T-cell (primary cell): ENCODE measurements around the gene TCHP. TPM values are rescaled to one million over a fixed set of nuclear protein-coding genes. Genes with fewer than 3 reads are reported as not detected.
A peak's percentile ranks its signal among the peaks of the same experiment; 100 is the strongest.

Experiments
- ATAC-seq, 4 experiments: fragments of 200-7000 bp in 3 of 4; fragments of 150-1000 bp in 1 of 4; cut with Tn5 transposase; replicated peaks in 1 of 4; 1 replicate in 3 of 4; 2 replicates in 1 of 4; pipeline ENCODE4 v1.10.0; 2021; ENCODE audit warnings: moderate library complexity in 3 of 4, mild to moderate bottlenecking in 2 of 4, moderate number of reproducible peaks in 1 of 4
- CTCF ChIA-PET, 2 donors: fragments of 300-600 bp; sonication (Branson Sonifier 250); formaldehyde crosslinking; loops; one replicate each; lab custom pipeline; 2022; ENCODE audit warnings: antibody characterized with exemption in 2 of 2; lab: Charles Lee
- POLR2A ChIA-PET, 2 donors: fragments of 300-600 bp; sonication (Branson Sonifier 250); formaldehyde crosslinking; loops; one replicate each; lab custom pipeline; 2022; ENCODE audit warnings: antibody characterized with exemption in 2 of 2; lab: Charles Lee
- DNase-seq, 35 experiments: peaks; one replicate each; pipeline versions ENCODE4 v3.0.0 to v3.0.0-alpha.2; 2013 to 2023
- H3K27ac ChIP-seq: one replicate; pipeline ENCODE4 v1.5.1; 2013; ENCODE audit warnings: low read length
- H3K27me3 ChIP-seq, 2 experiments: replicated peaks in 1 of 2; 1 replicate in 1 of 2; 2 replicates in 1 of 2; pipeline versions ENCODE4 v1.6.1 to v1.7.0; 2013; ENCODE audit warnings: low read length in 1 of 2, mixed read lengths in 1 of 2; ENCODE audit not compliant: control insufficient read depth in 2 of 2, insufficient read depth in 2 of 2; ENCODE audit errors: extremely low read depth in 1 of 2
- H3K36me3 ChIP-seq, 2 donors: 1 replicate in 1 of 2; 2 replicates in 1 of 2; pipeline versions ENCODE4 v1.6.1 to v1.7.0; 2013; ENCODE audit warnings: low read length in 1 of 2; ENCODE audit not compliant: control insufficient read depth in 2 of 2, insufficient read depth in 1 of 2; ENCODE audit errors: extremely low read depth in 1 of 2
- H3K4me1 ChIP-seq, 2 experiments: 1 replicate in 1 of 2; 2 replicates in 1 of 2; pipeline versions ENCODE4 v1.6.1 to v1.7.0; 2013; ENCODE audit warnings: low read length in 2 of 2, mixed read lengths in 1 of 2; ENCODE audit not compliant: insufficient read depth in 2 of 2, control insufficient read depth in 1 of 2; ENCODE audit errors: extremely low read depth in 1 of 2
- H3K4me3 ChIP-seq, 2 donors: 1 replicate in 1 of 2; 2 replicates in 1 of 2; pipeline versions ENCODE4 v1.5.1 to v1.7.0; 2013; ENCODE audit warnings: mild to moderate bottlenecking in 2 of 2, low read length in 1 of 2, moderate library complexity in 1 of 2; ENCODE audit not compliant: control insufficient read depth in 1 of 2; ENCODE audit errors: extremely low read depth in 1 of 2
- H3K9me3 ChIP-seq: 2 replicates; pipeline ENCODE4 v1.7.0; 2013
- H3K27ac Mint-ChIP-seq, 2 donors: one replicate each; pipeline ENCODE4 v1.8.0; 2020 to 2021; ENCODE audit warnings: mild to moderate bottlenecking in 2 of 2, mixed read lengths in 2 of 2
- H3K27me3 Mint-ChIP-seq, 2 donors: one replicate each; pipeline ENCODE4 v1.8.0; 2021 to 2022; ENCODE audit warnings: mixed read lengths in 2 of 2
- H3K36me3 Mint-ChIP-seq: one replicate; pipeline ENCODE4 v1.8.0; 2021; ENCODE audit warnings: mixed read lengths
- H3K4me1 Mint-ChIP-seq, 3 donors: one replicate each; pipeline ENCODE4 v1.8.0; 2020 to 2022; ENCODE audit warnings: mixed read lengths in 3 of 3, mild to moderate bottlenecking in 1 of 3
- H3K4me3 Mint-ChIP-seq, 3 donors: one replicate each; pipeline ENCODE4 v1.8.0; 2020 to 2022; ENCODE audit warnings: mild to moderate bottlenecking in 3 of 3, mixed read lengths in 3 of 3, moderate library complexity in 3 of 3
- H3K9me3 Mint-ChIP-seq, 3 donors: one replicate each; pipeline ENCODE4 v1.8.0; 2020 to 2022; ENCODE audit warnings: mixed read lengths in 3 of 3
- WGBS: methylation state at CpG from one replicate; pipeline ENCODE4 v1.1.5; 2013; ENCODE audit warnings: missing lambda C conversion rate; ENCODE audit not compliant: insufficient coverage; 5-methylcytosine and 5-hydroxymethylcytosine counted together
- total RNA-seq, 35 experiments: library from RNA in 6 of 35; stranded (reverse) in 6 of 35; fragments of 120-200 nt in 1 of 35; gene quantifications; one replicate each; pipeline versions ENCODE4 v1.2.1 to v1.2.4 and lab custom pipeline; 2013 to 2026

Gene TCHP
- total RNA-seq, 5 donors from 2014 or later (not counting 1 experiment from before 2014, with no cell fraction given): 25.9 to 41.5 (median 37.3) TPM

GRCh38 chr12:109944561-109945359 is 44.7 kb downstream of the TCHP start:
- DNase-seq (no peak), ATAC-seq (no peak)
- Mint-ChIP-seq H3K4me3 (no peak overlapping the region), H3K27ac (no peak overlapping the region), H3K9me3 (no peaks in the 10 kb centered on the region), H3K27me3 (no peaks in the 10 kb centered on the region), H3K4me1 (peaks cover 25 to 33% (median 30%) of the 10 kb centered on the region in 3 donors), H3K36me3 (peaks cover 40% of the 10 kb centered on the region)
- Histone ChIP-seq H3K9me3 (no peaks in the 10 kb centered on the region), H3K36me3 (peaks cover 12 to 52% of the 10 kb centered on the region in 2 donors), H3K27ac (no peak overlapping the region), H3K27me3 (no peaks in the 10 kb centered on the region), H3K4me1 (peaks cover 13 to 16% of the 10 kb centered on the region in 2 experiments), H3K4me3 (no peak overlapping the region)
- ChIA-PET CTCF (interaction anchor here in 1 of 2 donors (0.6 kb wide), 2 partner anchors 60 to 93 kb away, joined by 3 read pairs; no protein-coding TSS in a partner anchor), POLR2A (interaction anchor here in 1 of 2 donors (0.6 kb wide), 1 partner anchor 86 kb away, joined by 3 read pairs; no protein-coding TSS in a partner anchor)
- 88% methylated on average over 9 of the region's 17 CpGs for WGBS

DNA sequence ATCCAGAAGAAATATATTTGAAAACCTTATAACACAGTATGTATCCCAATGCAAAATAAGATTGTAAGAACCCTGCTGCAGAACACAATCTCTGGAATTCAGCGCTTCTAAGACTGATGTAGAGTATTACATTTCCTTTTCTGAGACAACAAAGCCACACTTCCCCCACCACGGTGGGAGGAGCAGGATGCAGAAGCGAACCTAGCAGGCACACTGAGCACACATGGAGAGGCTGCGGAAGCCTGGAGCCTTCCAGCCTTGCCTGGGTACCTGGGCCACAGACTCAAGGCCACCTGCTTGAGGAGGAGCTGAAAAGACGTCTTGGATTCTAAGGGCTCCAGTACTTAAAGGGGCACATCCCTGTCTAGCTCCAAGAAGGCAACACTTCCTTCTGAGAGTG is 46.4 kb downstream of the TCHP start:
- H3K4me3 ChIP-seq: no peak overlapping the region
- no peaks in the 10 kb centered on the region for H3K9me3 Mint-ChIP-seq
- no peaks in the 10 kb centered on the region for H3K9me3 ChIP-seq
- no peak overlapping the region for H3K27ac ChIP-seq
- peaks cover 13 to 16% of the 10 kb centered on the region in 2 experiments for H3K4me1 ChIP-seq
- ChIA-PET CTCF (interaction anchor here (0.6 to 1.8 kb wide), 2 partner anchors 7 to 101 kb away, joined by 3 to 4 read pairs; no protein-coding TSS in a partner anchor), POLR2A (interaction anchor here in 1 of 2 donors (0.7 kb wide), 1 partner anchor 48 kb away, joined by 8 read pairs; no protein-coding TSS in a partner anchor)
- H3K27me3 ChIP-seq: no peaks in the 10 kb centered on the region
- H3K36me3 Mint-ChIP-seq: peaks cover 48% of the 10 kb centered on the region
- H3K27me3 Mint-ChIP-seq: no peaks in the 10 kb centered on the region
- H3K4me3 Mint-ChIP-seq: peak overlapping the region in 2 of 3 donors; percentile 36 to 63
- 39% methylated on average over 2 of the region's 5 CpGs for WGBS
- H3K27ac Mint-ChIP-seq: peak overlapping the region; percentile 76 to 84
- DNase-seq (peak in 6 of 35 experiments; percentile 3 to 12 (median 8)), ATAC-seq (peak in 2 of 4 experiments; percentile 52 to 66)
- H3K4me1 Mint-ChIP-seq: peaks cover 32 to 33% (median 32%) of the 10 kb centered on the region in 3 donors
- H3K36me3 ChIP-seq: peaks cover 13 to 66% of the 10 kb centered on the region in 2 donors

- Mint-ChIP-seq H3K36me3 (peaks cover 52% of the 10 kb centered on the region), H3K9me3 (no peaks in the 10 kb centered on the region)
These were observed 46.8 kb downstream of the TCHP start for GRCh38 chr12:109946913-109947312.

GRCh38 chr12:109947521-109947920 is 47.4 kb downstream of the TCHP start:
- Mint-ChIP-seq H3K4me1 (peaks cover 32 to 33% (median 32%) of the 10 kb centered on the region in 3 donors), H3K4me3 (peak overlapping the region in 1 of 3 donors; percentile 63), H3K9me3 (no peaks in the 10 kb centered on the region), H3K27ac (peak overlapping the region; percentile 76 to 84), H3K27me3 (no peaks in the 10 kb centered on the region), H3K36me3 (peaks cover 57% of the 10 kb centered on the region)
- CTCF ChIA-PET: interaction anchor here in 1 of 2 donors (1.8 kb wide), 1 partner anchor 102 kb away, joined by 4 read pairs; no protein-coding TSS in a partner anchor
- DNase-seq: no peak
- peaks cover 16 to 73% of the 10 kb centered on the region in 2 donors for H3K36me3 ChIP-seq
- no peak overlapping the region for H3K4me3 ChIP-seq
- H3K4me1 ChIP-seq: peaks cover 13 to 16% of the 10 kb centered on the region in 2 experiments
- POLR2A ChIA-PET: interaction anchor here in 1 of 2 donors (0.7 kb wide), 1 partner anchor 10 kb away, joined by 5 read pairs; no protein-coding TSS in a partner anchor
- ATAC-seq: no peak
- peak overlapping the region; percentile 39 for H3K27ac ChIP-seq
- H3K9me3 ChIP-seq: no peaks in the 10 kb centered on the region
- 55% methylated on average over 1 of the region's 3 CpGs for whole genome bisulfite sequencing
- no peaks in the 10 kb centered on the region for H3K27me3 ChIP-seq

More at GRCh38 chr12:109946913-109947312, 46.8 kb downstream of the TCHP start:
- H3K4me1 ChIP-seq: peaks cover 13 to 16% of the 10 kb centered on the region in 2 experiments
- POLR2A ChIA-PET: interaction anchor here in 1 of 2 donors (0.7 kb wide), 1 partner anchor 47 kb away, joined by 8 read pairs; no protein-coding TSS in a partner anchor
- CTCF ChIA-PET: interaction anchor here in 1 of 2 donors (1.8 kb wide), 1 partner anchor 101 kb away, joined by 4 read pairs; no protein-coding TSS in a partner anchor
- 98% methylated on average over 9 of the region's 9 CpGs for WGBS
- Mint-ChIP-seq H3K27ac (peak overlapping the region; percentile 76 to 84), H3K27me3 (no peaks in the 10 kb centered on the region), H3K4me3 (peak overlapping the region in 2 of 3 donors; percentile 36 to 63), H3K4me1 (peaks cover 32 to 33% (median 32%) of the 10 kb centered on the region in 3 donors)
- no peaks in the 10 kb centered on the region for H3K9me3 ChIP-seq
- no peak overlapping the region for H3K27ac ChIP-seq
- H3K4me3 ChIP-seq: no peak overlapping the region
- H3K36me3 ChIP-seq: peaks cover 13 to 70% of the 10 kb centered on the region in 2 donors
- no peaks in the 10 kb centered on the region for H3K27me3 ChIP-seq
- DNase-seq (no peak), ATAC-seq (no peak)

- no peaks in the 10 kb centered on the region for H3K9me3 Mint-ChIP-seq
These were observed 48.3 kb downstream of the TCHP start for GRCh38 chr12:109948368-109948767.

GRCh38 chr12:109949089-109949488 is 49.0 kb downstream of the TCHP start:
- Histone ChIP-seq H3K27ac (no peak overlapping the region), H3K36me3 (peaks cover 21 to 84% of the 10 kb centered on the region in 2 donors), H3K9me3 (no peaks in the 10 kb centered on the region), H3K27me3 (no peaks in the 10 kb centered on the region), H3K4me1 (peaks cover 13 to 16% of the 10 kb centered on the region in 2 experiments), H3K4me3 (no peak overlapping the region)
- no peaks in the 10 kb centered on the region for H3K27me3 Mint-ChIP-seq
- H3K4me3 Mint-ChIP-seq: no peak overlapping the region
- no CpG with 5 or more reads among the region's 1 CpG for WGBS
- DNase-seq (no peak), ATAC-seq (no peak)
- POLR2A ChIA-PET: no interaction called here
- H3K9me3 Mint-ChIP-seq: no peaks in the 10 kb centered on the region
- CTCF ChIA-PET: no interaction called here
- H3K27ac Mint-ChIP-seq: peak overlapping the region in 1 of 2 donors; percentile 84
- H3K36me3 Mint-ChIP-seq: peaks cover 69% of the 10 kb centered on the region
- peaks cover 32 to 33% (median 32%) of the 10 kb centered on the region in 3 donors for H3K4me1 Mint-ChIP-seq

More at GRCh38 chr12:109948368-109948767, 48.3 kb downstream of the TCHP start:
- Histone ChIP-seq H3K9me3 (no peaks in the 10 kb centered on the region), H3K4me3 (no peak overlapping the region), H3K4me1 (peaks cover 13 to 16% of the 10 kb centered on the region in 2 experiments), H3K27me3 (no peaks in the 10 kb centered on the region), H3K27ac (no peak overlapping the region), H3K36me3 (peaks cover 21 to 80% of the 10 kb centered on the region in 2 donors)
- ChIA-PET CTCF (interaction anchor here in 1 of 2 donors (0.5 kb wide), 1 partner anchor 13 kb away, joined by 3 read pairs; no protein-coding TSS in a partner anchor), POLR2A (no interaction called here)
- peak overlapping the region; percentile 45 to 84 for H3K27ac Mint-ChIP-seq
- H3K4me1 Mint-ChIP-seq: peaks cover 32 to 33% (median 32%) of the 10 kb centered on the region in 3 donors
- peaks cover 64% of the 10 kb centered on the region for H3K36me3 Mint-ChIP-seq
- DNase-seq (no peak), ATAC-seq (no peak)
- no CpG with 5 or more reads among the region's 4 CpGs for WGBS
- peak overlapping the region in 1 of 3 donors; percentile 25 for H3K4me3 Mint-ChIP-seq
- H3K27me3 Mint-ChIP-seq: no peaks in the 10 kb centered on the region
